GM18505 (cell line): ENCODE results near the gene OSBPL10.

Source experiments
- ATAC-seq: cut with Tn5 transposase; IDR thresholded peaks from one replicate; pipeline ENCODE4 v1.9.1; 2021; ENCODE audit not compliant: unreplicated experiment
- POLR2A ChIP-seq: IDR thresholded peaks from 4 replicates; pipeline ENCODE4 v1.6.1; 2011; ENCODE audit warnings: borderline replicate concordance; ENCODE audit not compliant: insufficient read depth, insufficient read length; ENCODE audit errors: extremely low read depth

OSBPL10 gene

DNA sequence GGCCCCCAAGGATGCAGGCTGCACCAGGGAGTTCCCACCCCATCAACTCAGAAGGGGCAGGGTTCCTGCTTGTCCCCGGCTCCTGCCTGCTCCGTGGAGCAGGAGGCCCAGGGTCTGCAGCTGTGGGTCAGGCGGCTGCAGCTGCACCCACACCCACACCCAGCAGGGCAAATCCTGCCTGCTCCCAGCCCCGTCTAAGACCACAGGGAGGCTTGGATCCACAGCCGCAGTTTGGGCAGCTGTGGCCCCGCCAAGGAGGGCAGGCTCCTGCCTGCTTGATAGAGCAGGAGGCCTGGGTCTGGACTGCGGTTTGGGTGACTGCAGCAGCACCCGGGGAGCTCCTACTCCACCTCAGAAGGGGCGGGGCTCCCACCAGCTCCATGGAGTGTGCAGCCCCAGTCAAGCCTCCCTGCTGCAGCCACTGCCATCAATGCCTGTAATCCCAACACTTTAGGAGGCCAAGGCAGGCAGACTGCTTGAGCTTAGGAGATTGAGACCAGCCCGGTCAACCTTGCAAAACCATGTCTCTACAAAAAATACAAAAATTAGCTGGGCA, 163.6 kb downstream of the OSBPL10 start:
- no peak for ATAC-seq
- TF ChIP-seq POLR2A: no peak

GRCh38 chr3:31815631-31816440, 165.2 kb downstream of the OSBPL10 start:
- ATAC-seq: no peak
- TF ChIP-seq POLR2A: no peak

DNA sequence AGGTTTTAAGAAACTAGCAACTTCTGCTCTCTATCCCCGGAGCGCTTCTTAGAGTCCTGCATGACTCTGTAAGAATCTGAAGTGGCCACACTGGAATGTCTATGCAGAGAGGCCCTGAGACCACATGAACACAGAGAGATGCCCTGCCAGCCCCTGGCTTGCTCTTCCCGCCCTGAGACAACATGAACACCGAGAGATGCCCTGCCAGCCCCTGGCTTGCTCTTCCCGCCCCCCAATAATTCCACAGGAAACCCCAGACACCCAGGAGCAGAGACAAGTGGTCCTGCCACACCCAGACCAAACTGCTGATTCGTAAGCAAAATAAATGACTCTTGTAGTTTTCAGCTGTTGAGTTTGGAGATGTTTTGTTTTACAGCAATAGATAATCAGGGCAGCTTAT, 166.1 kb downstream of the OSBPL10 start:
- no peak for ATAC-seq
- no peak for TF ChIP-seq POLR2A

DNA sequence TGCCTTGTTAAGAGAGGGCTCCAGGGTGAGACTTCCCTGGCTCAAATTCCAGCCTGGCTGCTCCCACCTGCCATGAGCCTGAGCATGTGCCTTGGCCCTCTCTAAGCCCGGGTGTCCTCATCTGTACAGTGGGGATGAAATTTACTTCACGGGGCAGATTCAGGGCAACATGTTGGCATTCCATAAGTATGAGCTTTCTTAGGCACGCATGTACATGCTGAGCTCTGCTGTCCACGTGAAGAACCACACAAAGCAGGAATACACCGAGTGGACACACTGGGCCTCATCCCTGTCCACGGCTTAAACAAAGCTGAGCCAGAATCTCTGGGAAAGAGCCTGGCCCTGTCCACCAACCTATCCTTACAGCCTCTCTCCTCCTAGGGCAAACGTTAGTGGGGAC, 167.4 kb downstream of the OSBPL10 start:
- TF ChIP-seq POLR2A: no peak
- no peak for ATAC-seq

- no peak for TF ChIP-seq POLR2A
Observed at GRCh38 chr3:31813197-31813596, 167.9 kb downstream of the OSBPL10 start.

DNA sequence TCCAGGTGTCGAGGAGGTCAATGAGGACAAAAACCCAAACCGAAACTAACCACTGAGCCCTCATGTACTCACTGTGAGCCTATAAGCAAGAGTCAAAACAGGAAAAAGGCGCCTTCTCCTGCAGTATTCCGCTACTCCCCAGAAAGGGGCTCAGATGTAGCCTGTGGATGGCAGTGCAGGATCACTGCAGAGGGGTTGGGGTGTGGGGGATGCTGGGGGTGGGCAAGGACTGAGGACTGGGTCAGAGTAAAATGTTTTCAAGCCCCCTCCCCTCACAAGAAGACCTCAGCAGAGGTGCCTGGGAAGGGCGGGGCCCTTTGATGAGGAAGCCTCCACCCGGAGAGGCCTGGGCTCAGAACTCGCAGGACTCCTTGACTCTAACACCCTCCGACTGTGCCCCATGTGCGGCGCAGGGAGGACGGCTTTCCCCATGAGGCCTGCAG, 170.1 kb downstream of the OSBPL10 start:
- TF ChIP-seq POLR2A: no peak
- no peak for ATAC-seq

More at GRCh38 chr3:31813197-31813596, 167.9 kb downstream of the OSBPL10 start:
- ATAC-seq: no peak

DNA sequence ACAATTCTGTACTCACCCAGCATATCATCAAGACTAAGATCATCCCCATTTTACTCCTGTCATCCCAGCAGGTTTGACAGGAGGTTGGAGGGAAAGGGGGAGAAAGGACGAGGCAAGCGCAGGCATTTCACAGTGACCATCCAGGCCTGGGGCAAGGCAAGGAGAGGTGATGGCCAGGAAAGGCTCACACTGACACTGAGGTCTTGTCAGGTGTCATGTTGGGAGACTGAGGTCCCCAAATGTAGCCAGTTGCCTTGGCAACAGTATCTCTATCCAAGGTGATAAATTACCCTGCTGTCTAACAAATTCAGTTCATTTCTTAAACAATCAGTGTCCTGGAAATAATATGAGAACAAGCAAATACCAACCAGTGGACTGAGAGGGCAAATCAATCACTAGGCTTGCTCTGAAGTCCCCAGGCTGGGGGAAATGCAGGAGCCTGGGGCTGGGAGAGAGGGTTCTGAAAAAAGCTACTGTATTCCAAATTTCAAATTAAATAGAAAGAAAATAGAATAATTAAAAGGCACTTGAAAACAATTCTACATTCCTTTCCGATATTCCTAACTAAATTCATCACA, 172.8 kb downstream of the OSBPL10 start:
- no peak for TF ChIP-seq POLR2A
- ATAC-seq: no peak

DNA sequence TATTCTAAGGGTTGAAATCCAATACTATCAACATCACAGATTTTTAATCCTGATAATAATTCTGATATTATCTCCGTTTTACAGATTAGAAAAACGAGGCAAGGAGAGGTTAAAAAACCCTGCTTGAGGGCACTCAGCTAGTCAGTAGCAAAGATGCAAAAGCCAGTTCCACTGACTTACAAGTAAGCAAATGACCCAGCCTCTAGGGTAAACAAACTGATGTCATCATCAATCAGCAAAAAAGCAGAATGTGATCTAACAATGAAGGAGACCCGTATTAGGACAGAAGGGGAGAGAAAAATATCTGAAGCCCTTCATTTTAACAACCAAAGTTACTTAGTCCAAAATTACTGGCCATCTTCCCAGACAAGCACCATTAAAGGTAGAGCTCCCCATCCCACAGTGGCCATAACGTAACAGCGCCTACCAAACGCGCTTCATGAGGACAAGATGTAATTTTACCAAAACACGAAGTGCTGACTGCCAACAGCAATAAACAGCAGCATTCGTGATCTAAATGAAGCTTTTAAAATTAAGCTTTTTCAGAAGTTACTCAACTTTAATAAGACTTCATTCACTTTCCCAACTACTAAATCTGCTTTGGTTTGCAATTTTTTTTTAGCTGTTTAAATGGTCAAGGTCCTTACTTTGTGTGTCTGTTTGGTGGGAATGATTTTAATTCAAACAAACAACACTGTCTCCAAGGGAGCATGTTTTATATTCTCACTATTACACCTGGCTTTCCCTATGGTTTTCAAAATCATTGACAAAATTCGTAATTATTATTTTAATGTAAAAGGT, 176.6 kb downstream of the OSBPL10 start:
- no peak for TF ChIP-seq POLR2A

GRCh38 chr3:31802981-31803740, 177.9 kb downstream of the OSBPL10 start:
- no peak for ATAC-seq
- TF ChIP-seq POLR2A: no peak

More for the DNA sequence above, 176.6 kb downstream of the OSBPL10 start:
- no peak for ATAC-seq

DNA sequence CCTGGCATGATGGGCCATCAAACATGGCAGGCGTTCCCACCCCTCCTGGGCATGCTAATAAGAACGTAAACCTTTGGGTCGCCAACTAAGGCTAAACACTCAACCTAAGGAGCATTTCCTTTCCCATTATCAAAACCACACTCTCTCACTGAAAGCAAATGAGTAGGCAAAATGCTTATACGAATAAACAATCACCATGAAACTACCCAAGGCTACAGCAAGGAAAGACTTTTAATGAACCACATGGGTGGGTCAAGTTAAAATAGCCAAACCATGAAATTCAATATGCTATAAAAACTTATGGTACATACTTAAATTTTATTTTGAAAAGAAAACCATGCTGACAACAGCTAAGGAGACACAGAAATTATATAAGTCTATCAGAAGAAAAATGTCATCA, 180.6 kb downstream of the OSBPL10 start:
- TF ChIP-seq POLR2A: no peak
- ATAC-seq: no peak

DNA sequence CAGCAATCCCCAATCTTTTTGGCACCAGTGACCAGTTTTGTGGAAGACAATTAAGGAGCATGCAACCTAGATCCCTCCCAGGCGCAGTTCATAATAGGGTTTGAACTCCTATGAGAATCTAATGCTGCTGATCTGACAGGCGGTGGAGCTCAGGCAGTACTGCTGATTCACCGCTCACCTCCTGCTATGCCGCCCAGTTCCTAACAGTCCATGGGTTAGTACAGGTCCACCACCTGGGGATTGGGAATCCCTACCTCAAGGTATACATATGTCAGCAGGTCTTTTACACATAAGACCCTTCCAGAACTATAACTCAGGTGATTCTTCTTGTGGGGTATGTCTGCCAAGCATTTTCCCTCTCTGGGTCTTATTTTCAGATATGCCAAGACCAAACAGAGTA, 182.2 kb downstream of the OSBPL10 start:
- no peak for TF ChIP-seq POLR2A
- no peak for ATAC-seq

- no peak for ATAC-seq
- TF ChIP-seq POLR2A: no peak
Observed at GRCh38 chr3:31793821-31794220, 187.2 kb downstream of the OSBPL10 start.

- no peak for ATAC-seq
- TF ChIP-seq POLR2A: no peak
Observed at GRCh38 chr3:31791090-31791430, 190.0 kb downstream of the OSBPL10 start.
